GM18867 (cell line): ENCODE measurements around the gene HEBP1.

Experiments used
- ATAC-seq: cut with Tn5 transposase; IDR thresholded peaks from one replicate; pipeline ENCODE4 v1.9.1; 2021; ENCODE audit warnings: mild to moderate bottlenecking, moderate library complexity; ENCODE audit not compliant: unreplicated experiment

HEBP1 gene

DNA sequence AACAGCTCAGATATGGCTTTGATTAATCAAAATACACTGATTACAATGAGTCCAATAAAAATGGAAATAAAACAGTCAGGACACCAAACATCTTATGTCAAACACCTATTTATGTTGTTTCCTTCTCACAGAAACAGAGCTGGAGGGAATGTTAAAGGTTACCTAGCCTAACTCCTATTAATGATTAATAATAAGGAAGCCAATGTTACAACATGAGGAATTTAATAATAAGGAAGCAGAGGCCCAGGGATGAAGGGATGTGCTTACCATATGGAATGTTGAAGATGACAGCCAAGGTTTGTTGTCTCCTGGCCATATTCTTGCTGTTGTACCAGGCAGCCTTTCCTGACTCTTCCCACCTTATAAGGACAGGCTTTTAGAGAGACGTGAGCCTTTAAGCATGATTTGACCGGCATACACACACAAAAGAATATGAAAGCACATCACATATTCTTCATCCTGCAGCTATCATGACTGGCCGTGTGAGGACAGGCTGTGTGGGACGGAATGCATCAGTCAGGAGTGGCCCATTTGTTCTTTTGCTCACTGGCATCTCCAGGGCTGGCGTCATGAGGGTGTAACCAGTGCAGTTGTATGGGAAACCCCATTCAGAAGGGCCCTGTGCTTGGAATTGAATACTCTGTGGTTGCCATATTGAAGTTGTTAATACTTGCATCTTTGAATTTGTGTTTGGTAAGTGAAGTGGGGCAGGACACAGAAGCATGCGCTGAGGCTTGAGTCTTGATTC is 45.0 kb downstream of the HEBP1 start:
- no peak for ATAC-seq

DNA sequence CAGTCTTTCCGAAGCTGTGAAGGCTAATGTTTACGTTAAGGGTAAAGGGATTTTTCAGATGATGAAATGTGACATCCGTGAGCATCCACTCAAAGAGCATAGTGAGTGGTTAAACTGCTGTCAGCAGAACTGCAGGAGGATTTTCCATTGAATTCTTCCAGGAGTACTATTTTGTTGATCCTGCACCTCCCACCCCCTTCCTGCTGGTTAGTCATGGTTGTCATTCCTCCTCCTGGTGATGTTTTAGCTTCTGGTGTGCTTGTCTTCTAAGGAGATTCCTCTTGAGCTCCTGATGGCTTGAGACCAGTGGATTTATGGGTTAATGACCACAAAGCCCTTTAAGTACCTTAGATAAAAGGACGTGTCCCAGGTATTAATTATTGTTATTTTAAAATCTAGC is 45.7 kb downstream of the HEBP1 start:
- no peak for ATAC-seq

DNA sequence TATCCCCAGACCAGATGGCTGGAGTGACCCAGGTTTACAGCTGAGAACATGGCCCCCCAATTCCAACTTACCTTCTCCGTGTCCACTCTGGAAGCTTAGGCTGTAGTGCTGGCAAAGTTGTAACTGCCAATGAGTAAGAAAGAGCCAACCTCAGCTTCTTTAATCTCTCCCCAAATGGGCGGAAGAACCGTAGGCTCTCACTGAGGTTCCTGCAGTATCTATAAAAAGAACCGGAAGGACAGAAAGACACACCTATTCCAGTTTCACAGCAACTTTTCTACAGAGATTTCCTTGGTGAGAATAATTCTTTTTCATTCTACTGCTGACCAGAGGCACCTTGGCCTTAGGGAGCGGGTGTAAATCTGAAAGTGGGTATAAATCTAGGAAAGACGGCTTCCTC is 48.0 kb downstream of the HEBP1 start, which contains the start of gene GPRC5D:
GPRC5D (minus strand) TSS at position 135 of the 400 bp plus-strand sequence. CDS start 1,786 bp downstream, outside the sequence.
- no peak for ATAC-seq

DNA sequence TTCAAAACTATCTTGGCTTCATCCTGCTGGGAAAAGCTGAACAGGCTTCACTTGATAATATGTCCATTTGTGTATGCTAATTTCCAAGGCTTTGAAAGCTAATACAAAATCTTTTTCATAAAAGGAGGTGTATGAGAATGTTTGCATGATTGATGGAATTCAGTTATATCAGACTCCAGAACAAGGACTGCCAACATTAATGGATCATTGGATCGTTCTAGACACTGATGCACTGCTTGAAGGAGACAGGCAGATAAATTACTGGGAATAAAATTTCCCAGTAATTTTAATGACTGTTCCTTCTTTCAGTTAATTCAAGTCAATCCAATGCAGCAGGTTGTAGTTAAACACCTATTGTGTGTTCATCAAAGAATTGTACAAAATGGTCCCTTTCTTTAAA is 48.6 kb downstream of the HEBP1 start:
- ATAC-seq, result no peak

DNA sequence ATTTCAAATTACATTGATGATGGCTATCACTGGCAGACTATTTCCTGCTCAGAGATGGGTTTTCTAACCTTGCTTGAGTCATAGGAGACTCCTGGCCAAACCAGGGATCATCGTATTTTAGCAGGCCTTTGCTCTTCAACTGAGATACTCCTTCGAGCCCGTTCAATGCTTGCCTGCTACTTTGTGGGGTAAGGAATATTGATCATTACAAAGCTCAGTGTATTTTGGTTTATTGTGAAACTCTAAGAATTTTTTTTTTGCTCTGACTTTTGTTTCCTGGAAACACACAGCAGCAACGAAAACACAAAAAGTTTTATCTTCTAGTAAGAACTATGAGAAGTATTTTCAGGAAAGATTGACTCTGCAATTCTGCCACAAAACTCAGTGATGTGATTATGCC is 52.2 kb downstream of the HEBP1 start:
- no peak for ATAC-seq

DNA sequence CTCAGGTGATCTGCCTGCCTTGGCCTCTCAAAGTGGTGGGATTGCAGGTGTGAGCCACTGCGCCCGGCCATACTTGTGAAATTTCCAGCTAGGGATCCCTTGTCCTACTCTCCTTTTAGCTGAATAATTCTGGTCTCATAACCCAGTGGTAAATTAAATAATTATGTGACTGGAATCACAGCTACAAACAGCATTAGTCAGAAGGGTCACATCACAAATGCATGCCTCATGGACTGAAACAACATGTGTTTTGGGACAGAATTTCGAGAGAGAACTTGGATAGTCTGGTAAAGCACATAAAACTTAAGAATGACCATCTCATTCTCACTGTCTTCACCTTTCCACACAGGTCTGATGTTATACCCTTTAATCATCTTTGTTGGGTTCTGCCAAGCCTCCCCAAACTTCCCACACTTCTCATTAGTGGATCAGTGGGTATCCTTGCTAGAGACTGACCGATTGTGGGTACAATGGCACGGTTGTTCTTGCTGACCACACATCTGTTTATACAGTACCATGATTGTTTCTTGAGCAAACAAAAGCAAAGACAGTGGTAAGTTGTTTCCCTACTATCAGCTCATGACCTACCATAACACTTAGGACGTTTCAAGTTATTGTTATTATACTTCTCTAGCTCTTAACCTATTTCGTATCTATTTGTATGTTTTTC is 53.2 kb downstream of the HEBP1 start:
- ATAC-seq, result no peak

DNA sequence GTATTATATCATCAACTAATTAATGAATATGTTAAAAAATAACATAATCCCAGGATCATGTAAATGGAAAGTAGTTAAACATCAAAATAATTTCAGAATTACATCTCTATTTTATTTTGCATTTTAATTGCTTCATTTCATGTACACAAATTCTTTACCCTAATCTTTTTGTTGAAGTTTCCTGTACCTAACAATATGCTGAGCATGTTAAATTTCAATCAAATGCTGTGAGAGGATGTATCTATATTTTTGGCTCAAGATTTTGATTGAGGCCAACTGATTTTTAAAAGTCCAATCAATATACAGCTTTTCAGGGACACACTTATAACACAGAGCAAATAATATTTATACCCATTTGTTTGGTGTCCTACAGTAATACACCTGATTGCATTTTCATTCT is 54.5 kb downstream of the HEBP1 start:
- no peak for ATAC-seq

DNA sequence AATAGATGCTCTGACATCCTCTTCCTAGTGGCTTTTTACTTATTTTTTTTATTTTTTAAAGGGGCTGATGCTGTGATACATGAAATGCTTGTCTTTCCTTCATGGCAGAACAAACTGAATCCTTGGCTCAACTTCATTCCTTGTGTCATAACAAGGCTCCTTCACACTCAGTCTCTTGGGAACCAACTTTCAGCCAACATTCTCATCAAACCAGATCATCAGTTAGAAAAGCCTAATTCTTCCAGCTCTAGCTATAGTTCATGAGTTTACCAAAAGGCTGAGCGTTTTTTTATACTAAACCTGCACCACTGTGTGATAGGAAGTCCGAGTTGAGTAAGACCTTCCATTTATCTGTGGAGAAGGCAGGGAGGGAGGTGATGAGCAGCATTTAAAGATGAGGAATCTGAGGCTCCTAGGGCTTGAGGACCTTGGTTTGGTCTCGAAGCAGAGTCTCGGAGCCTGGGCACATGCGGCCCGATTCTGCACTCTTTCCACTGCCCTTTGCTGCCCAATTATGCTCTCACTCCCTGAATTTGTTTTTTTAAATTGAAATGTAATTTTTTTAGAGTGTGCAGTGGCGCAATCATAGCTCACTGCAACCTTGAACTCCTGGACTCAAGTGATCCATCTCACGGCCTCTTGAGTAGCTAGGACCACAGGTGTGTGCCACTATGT is 56.3 kb downstream of the HEBP1 start:
- ATAC-seq, result no peak

DNA sequence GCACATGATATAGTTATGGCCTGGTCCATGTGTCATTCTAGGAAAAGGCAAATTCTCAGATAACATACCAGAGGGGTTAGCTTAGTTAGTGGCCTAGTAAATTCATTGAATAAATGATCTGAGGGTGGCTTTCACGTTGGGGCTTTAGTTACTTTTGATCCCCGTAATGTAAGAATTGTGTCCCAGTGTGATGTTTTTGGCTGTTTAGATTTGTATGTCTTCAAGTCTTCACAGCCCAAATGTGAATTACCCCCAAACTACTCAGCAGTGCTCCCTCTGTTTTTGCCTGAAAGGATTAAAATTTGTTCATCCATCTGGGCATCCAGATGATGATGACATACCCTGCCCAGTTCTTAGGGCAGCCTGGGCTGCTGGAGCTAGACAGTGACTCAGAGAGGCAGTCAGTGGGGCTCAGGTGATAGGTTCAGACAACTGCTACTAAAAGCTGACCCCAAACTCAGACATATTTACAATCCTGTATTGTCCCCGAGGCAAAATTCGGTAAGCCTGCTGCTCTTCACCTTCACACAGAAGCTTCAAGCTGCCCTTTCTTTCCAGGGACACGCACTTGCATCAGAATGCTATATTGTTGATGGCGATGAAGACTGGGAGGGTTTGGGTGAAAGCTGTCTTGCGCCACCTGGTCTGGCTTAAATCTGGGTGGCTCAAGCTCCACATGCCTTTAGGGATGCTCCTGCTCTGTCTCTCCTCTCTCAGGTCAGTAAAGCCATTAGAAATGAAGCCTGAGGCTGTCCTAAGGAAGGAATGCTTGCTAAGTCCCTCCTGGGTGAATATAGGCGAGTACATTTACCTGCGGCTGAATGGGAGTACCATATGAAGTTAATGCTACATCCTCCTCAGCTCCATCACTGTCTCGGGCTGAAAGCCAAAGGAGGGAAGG is 58.4 kb downstream of the HEBP1 start:
- no peak for ATAC-seq

DNA sequence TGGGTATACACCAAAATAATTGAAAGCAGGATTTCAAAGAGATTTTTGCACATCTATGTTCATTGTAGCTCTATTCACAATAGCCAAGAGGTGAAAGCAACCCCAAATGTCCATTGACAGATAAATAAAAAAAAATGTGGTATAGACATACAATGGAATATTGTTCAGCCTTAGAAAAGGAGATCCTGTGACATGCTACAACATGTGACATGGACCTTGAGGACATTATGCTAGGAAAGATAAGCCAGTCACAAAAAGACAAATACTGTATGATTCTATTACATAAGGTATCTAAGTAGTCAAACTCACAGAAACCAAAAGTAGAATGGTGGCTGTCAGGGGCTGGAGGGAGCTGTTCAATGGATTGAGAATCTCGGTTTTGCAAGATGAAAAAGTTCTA is 60.2 kb downstream of the HEBP1 start:
- no peak for ATAC-seq

DNA sequence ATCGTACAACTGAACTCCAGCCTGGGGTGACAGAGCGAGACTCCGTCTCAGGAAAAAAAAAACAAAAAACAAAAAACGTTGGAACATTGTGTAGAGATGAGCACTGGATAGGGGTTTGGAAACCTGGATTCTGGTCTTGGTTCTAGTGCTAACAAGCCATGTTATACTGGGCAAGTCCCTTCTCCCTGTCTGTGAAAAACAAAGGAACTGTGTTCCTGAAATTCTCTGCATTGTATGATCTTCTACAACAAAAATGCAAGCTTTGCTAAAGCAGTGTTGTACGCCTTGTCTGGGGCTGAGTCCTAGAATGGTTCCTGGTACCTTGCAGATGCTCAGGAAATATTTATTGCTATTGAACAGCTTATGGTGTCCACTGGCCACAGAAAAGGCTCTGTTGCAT is 61.5 kb downstream of the HEBP1 start:
- no peak for ATAC-seq

DNA sequence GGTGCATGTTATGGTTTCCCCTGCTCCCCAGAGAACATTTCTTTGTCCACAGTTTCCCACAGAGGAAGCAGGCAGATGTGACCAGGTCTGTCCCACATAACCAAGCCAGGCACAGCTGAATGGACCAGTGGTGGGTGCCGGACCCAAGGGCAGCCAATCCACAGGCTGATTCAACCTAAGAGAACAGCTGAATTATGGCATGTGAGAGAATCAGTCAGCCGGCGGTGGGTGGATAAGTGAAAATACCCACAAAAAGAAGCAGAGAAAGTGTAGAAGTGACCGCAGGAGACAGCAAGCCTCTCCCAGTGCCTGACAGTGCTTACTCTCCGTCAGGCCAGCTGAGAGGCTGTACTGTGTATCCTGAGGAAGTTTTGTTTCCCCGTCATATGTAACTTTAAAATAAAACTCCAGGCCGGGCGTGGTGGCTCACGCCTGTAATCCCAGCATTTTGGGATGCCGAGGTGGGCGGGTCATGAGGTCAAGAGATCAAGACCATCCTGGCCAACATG is 63.0 kb downstream of the HEBP1 start:
- no peak for ATAC-seq

DNA sequence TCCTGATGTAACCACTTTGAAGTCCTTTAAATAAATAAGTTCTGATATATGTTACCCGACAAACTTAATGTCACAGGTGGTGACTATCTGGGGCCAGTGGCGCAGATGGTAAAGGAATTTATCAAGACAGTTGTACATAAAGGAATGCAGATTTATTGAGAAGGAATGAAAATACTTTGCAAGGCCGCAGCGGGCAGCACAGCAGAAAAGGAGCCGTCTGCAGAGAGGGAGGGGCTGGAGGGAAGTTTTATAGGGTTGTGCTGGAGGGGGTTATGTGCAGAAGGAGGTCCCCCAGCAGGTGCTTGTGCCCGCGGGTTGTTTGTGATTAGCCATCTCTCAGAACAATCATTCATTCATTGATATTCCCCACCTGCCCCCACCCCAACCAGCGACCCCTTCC is 65.5 kb downstream of the HEBP1 start:
- no peak for ATAC-seq

DNA sequence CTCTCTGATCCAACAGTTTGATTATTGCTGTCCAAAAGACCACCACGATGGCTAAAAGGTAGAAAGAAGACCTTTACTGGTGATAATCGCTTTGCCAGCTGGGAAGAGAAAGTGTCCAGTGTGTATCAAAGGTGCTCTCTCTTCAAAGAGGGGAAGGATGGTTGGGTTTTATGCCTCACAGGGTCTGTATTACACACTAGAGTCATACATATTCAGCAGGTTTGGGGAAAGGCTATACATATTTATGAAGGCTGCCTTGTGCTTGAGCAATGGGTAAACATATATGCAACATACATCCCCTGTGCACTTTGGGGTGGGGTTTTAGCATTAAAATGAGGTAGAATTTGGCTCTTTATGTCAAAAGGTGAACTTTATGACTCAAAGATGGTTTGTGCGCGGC is 66.3 kb downstream of the HEBP1 start:
- no peak for ATAC-seq

DNA sequence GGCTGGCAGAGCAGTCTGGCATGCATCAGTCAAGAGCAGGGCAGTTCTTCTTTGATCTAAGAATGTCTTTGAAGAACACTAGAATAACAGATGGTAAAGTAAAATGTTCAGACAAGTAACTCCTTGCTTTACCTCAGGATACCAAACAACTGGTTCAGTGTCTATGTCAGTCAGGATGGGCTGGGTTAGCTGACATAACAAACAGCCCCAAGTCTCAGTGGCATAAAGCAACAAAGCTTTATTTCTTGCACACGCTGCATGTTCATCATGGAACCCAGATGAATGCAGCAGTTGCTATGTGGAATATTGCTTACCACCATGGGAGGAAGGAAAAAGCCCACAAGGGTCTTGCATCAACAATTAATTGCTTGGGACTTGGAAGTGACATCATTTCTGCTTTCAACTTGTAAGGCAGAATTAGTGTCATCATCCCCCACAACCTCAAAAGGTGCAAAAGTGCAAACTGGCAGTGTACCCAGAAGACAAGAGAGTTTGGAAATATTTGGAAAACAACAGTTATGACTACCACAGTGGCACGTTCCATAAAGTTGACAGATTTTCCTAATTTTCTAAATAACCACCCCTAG is 69.3 kb downstream of the HEBP1 start:
- ATAC-seq, result no peak

DNA sequence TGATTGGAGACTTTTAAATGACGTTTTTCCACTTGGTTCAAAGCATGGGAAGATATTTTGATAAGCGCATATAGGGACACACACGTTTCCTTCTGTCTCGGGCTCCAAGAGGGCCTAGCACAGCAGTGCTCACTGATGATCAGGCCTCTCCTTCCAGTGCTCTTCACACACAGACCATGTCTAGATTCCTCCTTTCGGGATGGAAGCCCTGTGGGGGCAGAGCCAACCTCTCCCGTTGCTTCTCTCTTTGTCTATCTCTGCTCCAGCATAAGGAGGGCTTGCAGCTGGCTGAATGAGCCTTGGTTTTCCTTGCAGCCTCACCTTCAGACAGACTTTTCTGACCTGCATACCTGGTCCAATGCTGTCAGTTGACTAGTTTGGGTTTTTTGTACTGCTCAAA is 70.4 kb downstream of the HEBP1 start:
- no peak for ATAC-seq

DNA sequence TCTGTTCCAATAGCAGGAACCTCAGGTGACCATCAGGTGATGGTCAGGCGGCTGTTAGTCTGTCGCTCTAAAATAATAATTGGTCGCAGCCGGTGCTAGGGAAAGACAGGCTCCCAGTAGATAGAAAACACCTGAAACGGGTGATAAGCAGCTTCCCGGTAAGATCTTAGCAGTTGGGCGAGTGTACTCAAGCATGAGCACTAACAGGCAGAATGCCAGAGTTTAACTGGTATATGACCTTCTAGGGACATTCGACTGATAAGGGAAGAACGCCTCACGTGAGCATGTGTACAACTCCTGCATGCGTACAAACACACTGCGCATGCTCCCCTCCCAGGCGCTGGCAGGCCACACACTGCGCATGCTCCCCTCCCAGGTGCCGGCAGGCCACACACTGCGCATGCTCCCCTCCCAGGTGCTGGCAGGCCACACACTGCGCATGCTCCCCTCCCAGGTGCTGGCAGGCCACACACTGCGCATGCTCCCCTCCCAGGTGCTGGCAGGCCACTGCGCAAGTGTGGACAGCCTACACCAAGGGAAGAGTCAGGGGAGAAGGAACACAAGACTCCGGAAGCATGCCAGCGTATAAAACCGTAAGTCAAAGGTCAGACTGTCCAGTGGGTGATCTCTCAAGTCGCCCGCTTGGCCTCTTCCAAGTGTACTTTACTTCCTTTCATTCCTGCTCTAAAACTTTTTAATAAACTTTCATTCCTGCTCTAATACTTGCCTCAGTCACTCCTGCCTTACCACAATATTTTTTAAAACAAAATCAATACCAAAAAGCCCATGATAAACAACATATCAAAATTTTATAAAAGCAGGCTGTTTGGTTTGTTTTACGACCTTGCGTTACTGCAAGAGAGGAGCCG is 72.6 kb downstream of the HEBP1 start:
- no peak for ATAC-seq

DNA sequence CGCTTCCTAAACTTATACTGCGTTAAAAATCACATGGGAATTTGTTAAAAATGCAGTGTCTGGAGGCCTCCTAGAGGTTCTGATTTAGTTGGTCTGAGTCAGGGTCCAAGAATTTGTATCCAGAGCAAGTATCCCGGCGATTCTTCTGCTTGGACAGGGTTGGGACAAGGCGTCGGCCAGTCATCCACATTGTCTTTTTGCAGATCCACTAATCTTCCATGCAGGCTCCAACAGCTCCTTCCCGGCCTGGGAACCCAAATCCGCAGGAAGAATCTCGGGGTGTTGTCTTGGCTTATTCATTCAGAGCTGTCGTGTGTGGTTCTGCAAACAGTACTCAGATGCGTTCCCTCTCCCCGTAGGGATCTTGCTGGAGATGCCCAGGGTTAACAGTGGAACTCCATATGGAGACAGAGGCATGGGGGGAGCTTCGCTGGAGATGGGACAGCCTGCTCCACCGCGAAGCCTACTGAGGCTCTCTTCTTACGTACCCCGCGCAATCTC is 73.4 kb downstream of the HEBP1 start:
- no peak for ATAC-seq

DNA sequence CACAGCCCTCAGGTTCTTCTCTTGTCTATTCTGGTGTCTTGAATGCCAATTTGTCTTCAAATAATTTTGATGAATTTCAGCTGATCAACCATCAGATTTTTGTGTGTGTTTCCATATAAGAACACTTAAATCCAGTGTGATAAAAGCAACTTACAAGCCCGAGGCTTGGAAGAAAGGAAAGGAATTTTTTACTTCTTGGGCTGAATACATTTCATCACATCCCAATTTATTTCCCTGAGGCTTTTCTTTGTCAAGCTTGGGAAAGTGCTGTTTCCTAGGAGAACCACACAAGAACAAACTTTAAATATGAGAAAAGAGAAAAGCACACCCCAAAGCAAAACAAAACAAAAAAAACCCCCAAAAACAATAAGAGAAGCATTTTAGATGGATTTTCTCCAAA is 74.7 kb downstream of the HEBP1 start:
- ATAC-seq, result no peak
